Cardiac muscle cell (in vitro differentiated cells and primary cell): ENCODE results near the gene MARK2. TPM values are rescaled to one million over a fixed set of nuclear protein-coding genes. Genes with fewer than 3 reads are reported as not detected.
A peak's percentile ranks its signal among the peaks of the same experiment; 100 is the strongest.

Experiments
- DNase-seq, 2 donors: peaks; one replicate each; pipeline versions ENCODE4 v3.0.0 to v3.0.0-alpha.2; 2010 to 2017; ENCODE audit warnings: low read depth in 1 of 2, low spot score in 1 of 2
- H3K27ac ChIP-seq: fragments of 200-600 bp; sonication (generic); 2 replicates; pipeline ENCODE4 v1.5.1; 2016
- H3K27me3 ChIP-seq: fragments of 200-600 bp; sonication (generic); 2 replicates; pipeline ENCODE4 v1.6.0; 2016; ENCODE audit warnings: control low read depth
- H3K36me3 ChIP-seq: fragments of 200-600 bp; sonication (generic); 2 replicates; pipeline ENCODE4 v1.5.1; 2016; ENCODE audit warnings: control low read depth
- H3K4me1 ChIP-seq: fragments of 200-600 bp; sonication (generic); 2 replicates; pipeline ENCODE4 v1.8.1; 2017; ENCODE audit warnings: low read depth, mild to moderate bottlenecking, mixed run types
- H3K4me3 ChIP-seq: fragments of 200-600 bp; sonication (generic); 2 replicates; pipeline ENCODE4 v1.5.1; 2016; ENCODE audit warnings: mild to moderate bottlenecking
- H3K9me3 ChIP-seq: fragments of 200-600 bp; sonication (generic); 2 replicates; pipeline ENCODE4 v1.5.1; 2017; ENCODE audit warnings: low read depth, mild to moderate bottlenecking, control low read depth
- polyA plus RNA-seq: library from polyadenylated mRNA; unstranded; fragments of >200 nt; fragmentation: Nextera tagmentation; extraction: Ambion mirVana; gene quantifications from 2 replicates; pipeline ENCODE4 v1.2.1, GENCODE V29; 2016
- total RNA-seq: library from RNA; depleted of rRNA; stranded (reverse); fragments of >200 nt; gene quantifications from 2 replicates; pipeline ENCODE4 v1.2.3, GENCODE V29; 2016
- TF ChIP-seq, protein P1 (sequence below): IDR thresholded peaks from 2 replicates; pipeline ENCODE4 v1.5.1; 2012; ENCODE audit warnings: low read depth, mild to moderate bottlenecking, low read length

MARK2 gene
- total and polyA plus RNA-seq, 2 experiments from 2014 or later = 31.0 to 37.2 TPM

DNA sequence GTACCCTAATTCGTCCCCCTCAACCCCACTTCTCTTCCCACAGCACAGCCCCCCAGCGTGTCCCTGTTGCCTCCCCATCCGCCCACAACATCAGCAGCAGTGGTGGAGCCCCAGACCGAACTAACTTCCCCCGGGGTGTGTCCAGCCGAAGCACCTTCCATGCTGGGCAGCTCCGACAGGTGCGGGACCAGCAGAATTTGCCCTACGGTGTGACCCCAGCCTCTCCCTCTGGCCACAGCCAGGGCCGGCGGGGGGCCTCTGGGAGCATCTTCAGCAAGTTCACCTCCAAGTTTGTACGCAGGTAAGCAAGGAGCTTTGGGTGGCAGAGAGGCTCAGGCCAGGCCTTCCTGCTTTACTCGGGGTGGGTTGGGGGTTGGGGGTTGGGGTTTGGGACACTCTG lies 65.8 kb downstream of the MARK2 start:
- TF ChIP-seq, protein P1, sequence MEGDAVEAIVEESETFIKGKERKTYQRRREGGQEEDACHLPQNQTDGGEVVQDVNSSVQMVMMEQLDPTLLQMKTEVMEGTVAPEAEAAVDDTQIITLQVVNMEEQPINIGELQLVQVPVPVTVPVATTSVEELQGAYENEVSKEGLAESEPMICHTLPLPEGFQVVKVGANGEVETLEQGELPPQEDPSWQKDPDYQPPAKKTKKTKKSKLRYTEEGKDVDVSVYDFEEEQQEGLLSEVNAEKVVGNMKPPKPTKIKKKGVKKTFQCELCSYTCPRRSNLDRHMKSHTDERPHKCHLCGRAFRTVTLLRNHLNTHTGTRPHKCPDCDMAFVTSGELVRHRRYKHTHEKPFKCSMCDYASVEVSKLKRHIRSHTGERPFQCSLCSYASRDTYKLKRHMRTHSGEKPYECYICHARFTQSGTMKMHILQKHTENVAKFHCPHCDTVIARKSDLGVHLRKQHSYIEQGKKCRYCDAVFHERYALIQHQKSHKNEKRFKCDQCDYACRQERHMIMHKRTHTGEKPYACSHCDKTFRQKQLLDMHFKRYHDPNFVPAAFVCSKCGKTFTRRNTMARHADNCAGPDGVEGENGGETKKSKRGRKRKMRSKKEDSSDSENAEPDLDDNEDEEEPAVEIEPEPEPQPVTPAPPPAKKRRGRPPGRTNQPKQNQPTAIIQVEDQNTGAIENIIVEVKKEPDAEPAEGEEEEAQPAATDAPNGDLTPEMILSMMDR = no peak
- peaks cover 26% of the 10 kb centered on the region for H3K4me1 ChIP-seq
- H3K4me3 ChIP-seq = no peak overlapping the region
- H3K36me3 ChIP-seq = peaks cover 35% of the 10 kb centered on the region
- DNase-seq = no peak
- H3K27ac ChIP-seq = no peak overlapping the region
- H3K27me3 ChIP-seq = no peaks in the 10 kb centered on the region
- no peaks in the 10 kb centered on the region for H3K9me3 ChIP-seq

DNA sequence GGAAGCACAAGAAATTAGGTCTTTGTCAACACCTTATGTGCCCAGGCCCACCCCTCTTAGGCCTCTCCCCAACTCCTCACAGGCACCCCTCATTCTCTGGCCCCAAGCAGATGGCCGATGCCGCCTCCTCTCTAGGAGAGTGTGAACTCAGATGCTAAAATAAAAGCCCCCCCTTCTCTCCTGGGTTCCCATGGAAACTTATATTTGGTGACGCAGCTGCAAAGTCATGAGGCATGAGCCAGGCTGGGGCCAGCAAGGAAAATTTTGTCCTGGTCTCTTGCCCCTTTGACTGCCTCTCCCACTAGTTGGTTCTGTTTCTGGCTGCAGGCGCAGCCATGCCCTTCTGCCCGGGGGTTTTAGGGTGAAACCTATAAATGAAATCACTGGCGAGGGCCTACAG lies 66.3 kb downstream of the MARK2 start:
- TF ChIP-seq, protein P1 = no peak
- H3K27me3 ChIP-seq = no peaks in the 10 kb centered on the region
- peaks cover 30% of the 10 kb centered on the region for H3K4me1 ChIP-seq
- no peaks in the 10 kb centered on the region for H3K9me3 ChIP-seq
- no peak for DNase-seq
- H3K4me3 ChIP-seq = no peak overlapping the region
- peaks cover 34% of the 10 kb centered on the region for H3K36me3 ChIP-seq
- H3K27ac ChIP-seq = no peak overlapping the region

DNA sequence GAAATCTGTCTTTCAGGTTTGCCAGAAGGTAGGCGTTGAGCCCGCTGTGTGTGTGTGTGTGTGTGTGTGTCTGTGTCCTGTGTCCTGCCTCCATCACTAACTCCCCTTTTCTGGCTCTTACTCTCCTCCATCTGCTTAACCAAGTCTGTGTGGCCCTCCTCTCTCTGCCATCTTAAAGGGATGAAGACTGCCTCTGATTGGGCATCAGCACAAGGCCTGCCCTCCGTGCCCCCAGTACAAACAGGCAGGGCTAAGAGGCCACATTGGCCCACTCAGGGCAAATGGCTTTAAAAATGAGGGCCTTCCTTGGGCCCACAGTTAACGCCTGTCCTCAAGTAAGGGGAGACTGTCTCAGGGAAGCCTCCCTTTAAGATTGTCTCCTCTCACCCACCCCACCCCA lies 67.2 kb downstream of the MARK2 start:
- TF ChIP-seq, protein P1 = no peak
- no peak for DNase-seq
- Histone ChIP-seq H3K4me3 (no peak overlapping the region), H3K27me3 (no peaks in the 10 kb centered on the region), H3K4me1 (peaks cover 39% of the 10 kb centered on the region), H3K9me3 (no peaks in the 10 kb centered on the region), H3K36me3 (peaks cover 25% of the 10 kb centered on the region), H3K27ac (peak overlapping the region; percentile 43)

DNA sequence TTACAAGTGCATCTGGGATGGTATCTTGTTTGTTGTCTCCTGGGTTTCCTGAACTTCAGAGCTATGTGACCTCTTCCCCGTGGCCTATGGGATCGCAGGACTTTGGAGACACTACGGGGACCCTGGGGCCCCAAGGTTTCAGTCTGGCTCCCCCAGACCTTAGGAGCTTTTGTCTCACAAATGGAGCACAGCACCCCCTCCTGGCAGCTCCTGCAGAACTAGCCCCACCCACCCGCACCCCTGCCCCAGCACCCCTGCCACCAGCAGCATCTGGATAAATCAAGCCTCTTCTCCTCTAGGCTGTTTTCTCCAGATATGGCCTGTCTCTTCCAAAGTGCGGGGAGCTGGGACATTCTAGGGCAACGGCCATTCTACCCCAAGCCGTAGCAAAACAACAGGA lies 67.7 kb downstream of the MARK2 start:
- Histone ChIP-seq H3K4me3 (no peak overlapping the region), H3K4me1 (peaks cover 39% of the 10 kb centered on the region), H3K36me3 (peaks cover 25% of the 10 kb centered on the region), H3K27ac (peak overlapping the region; percentile 92), H3K27me3 (no peaks in the 10 kb centered on the region), H3K9me3 (no peaks in the 10 kb centered on the region)
- DNase-seq = peak in 1 of 2 donors; percentile 28
- TF ChIP-seq, protein P1 = peak; percentile 4

DNA sequence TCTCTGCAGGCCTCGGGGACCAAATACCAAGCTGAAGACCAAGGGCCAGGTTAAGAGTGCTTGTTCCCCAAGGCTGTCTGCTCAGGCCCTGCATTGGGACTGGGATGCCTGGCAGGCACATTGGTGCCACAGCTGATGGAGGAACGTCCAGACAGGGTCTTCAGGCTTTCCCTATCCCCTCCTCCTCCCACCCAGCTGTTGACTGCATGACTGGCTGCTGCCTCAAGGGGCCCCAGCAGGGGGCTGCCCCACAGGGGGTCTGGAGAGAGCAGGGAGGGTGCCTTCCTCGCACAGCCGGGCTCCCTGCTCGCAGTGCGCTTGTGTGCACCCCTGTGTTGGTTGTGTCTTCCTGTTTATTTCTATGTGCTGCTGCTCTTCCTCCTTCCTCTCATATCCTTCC lies 68.2 kb downstream of the MARK2 start:
- peaks cover 24% of the 10 kb centered on the region for H3K36me3 ChIP-seq
- H3K27me3 ChIP-seq = no peaks in the 10 kb centered on the region
- H3K27ac ChIP-seq = peak overlapping the region; percentile 92

More for the DNA sequence above, 68.2 kb downstream of the MARK2 start:
- peaks cover 39% of the 10 kb centered on the region for H3K4me1 ChIP-seq
- TF ChIP-seq, protein P1 = no peak
- H3K4me3 ChIP-seq = no peak overlapping the region
- no peaks in the 10 kb centered on the region for H3K9me3 ChIP-seq
- DNase-seq = no peak
